Dendritic cell treated with granulocyte-macrophage colony-stimulating factor and Interleukin-4, amounts not matched to agents 40 ng/mL and 50 ng/mL, for 4 days (primary cell): ENCODE measurements around the gene HOXD3.

Source experiments
- H3K27ac Mint-ChIP-seq: one replicate; pipeline ENCODE4 v1.8.0; 2022; ENCODE audit warnings: mild to moderate bottlenecking, mixed read lengths
- H3K27me3 Mint-ChIP-seq: one replicate; pipeline ENCODE4 v1.8.0; 2022; ENCODE audit warnings: mild to moderate bottlenecking, mixed read lengths
- H3K36me3 Mint-ChIP-seq: one replicate; pipeline ENCODE4 v1.8.0; 2022; ENCODE audit warnings: low read depth, mixed read lengths
- H3K4me1 Mint-ChIP-seq: one replicate; pipeline ENCODE4 v1.8.0; 2022; ENCODE audit warnings: low read depth, mixed read lengths
- H3K4me3 Mint-ChIP-seq: one replicate; pipeline ENCODE4 v1.8.0; 2022; ENCODE audit warnings: mild to moderate bottlenecking, moderate library complexity, mixed read lengths
- H3K9me3 Mint-ChIP-seq: one replicate; pipeline ENCODE4 v1.8.0; 2022; ENCODE audit warnings: mixed read lengths
- intact Hi-C: fragments of 100-400 bp; cut with micrococcal nuclease; formaldehyde crosslinking; loops from one replicate; pipeline ENCODE4 v1.15.0; 2022

The HOXD3 gene

GRCh38 chr2:176135035-176135440 lies 22.1 kb upstream of the HOXD3 start:
- Mint-ChIP-seq H3K9me3 (no peaks in the 10 kb centered on the region), H3K36me3 (no peaks in the 10 kb centered on the region), H3K4me3 (no peak overlapping the region), H3K4me1 (peaks cover 30% of the 10 kb centered on the region), H3K27me3 (peaks cover 90% of the 10 kb centered on the region), H3K27ac (no peak overlapping the region)
- intact Hi-C loops: loop anchor here (10.0 kb wide), 1 partner anchor 680 kb away; no protein-coding TSS in a partner anchor

- Mint-ChIP-seq H3K9me3 (no peaks in the 10 kb centered on the region), H3K27me3 (peaks cover 94% of the 10 kb centered on the region), H3K36me3 (no peaks in the 10 kb centered on the region), H3K27ac (no peak overlapping the region), H3K4me1 (peaks cover 21% of the 10 kb centered on the region), H3K4me3 (peak overlapping the region; percentile 45)
- intact Hi-C loops: loop anchor here (10.0 kb wide), 1 partner anchor 678 kb away; no protein-coding TSS in a partner anchor
Measured at GRCh38 chr2:176136374-176137251, 20.5 kb upstream of the HOXD3 start.

- Mint-ChIP-seq H3K4me3 (no peak overlapping the region), H3K36me3 (no peaks in the 10 kb centered on the region), H3K27ac (no peak overlapping the region), H3K27me3 (peaks cover 97% of the 10 kb centered on the region), H3K9me3 (no peaks in the 10 kb centered on the region), H3K4me1 (peaks cover 21% of the 10 kb centered on the region)
- intact Hi-C loops: loop anchor here (10.0 kb wide), 1 partner anchor 678 kb away; no protein-coding TSS in a partner anchor
Measured at GRCh38 chr2:176137252-176137580, 19.9 kb upstream of the HOXD3 start.

GRCh38 chr2:176137906-176138305 lies 19.2 kb upstream of the HOXD3 start:
- no peak overlapping the region for H3K4me3 Mint-ChIP-seq
- no peak overlapping the region for H3K27ac Mint-ChIP-seq
- peaks cover 21% of the 10 kb centered on the region for H3K4me1 Mint-ChIP-seq
- no peaks in the 10 kb centered on the region for H3K9me3 Mint-ChIP-seq
- intact Hi-C loops: loop anchor here (10.0 kb wide), 1 partner anchor 677 kb away; no protein-coding TSS in a partner anchor
- peaks cover 97% of the 10 kb centered on the region for H3K27me3 Mint-ChIP-seq
- no peaks in the 10 kb centered on the region for H3K36me3 Mint-ChIP-seq

- H3K27me3 Mint-ChIP-seq: peaks cover 97% of the 10 kb centered on the region
- intact Hi-C loops: loop anchor here (10.0 kb wide), 1 partner anchor 676 kb away; no protein-coding TSS in a partner anchor
- H3K27ac Mint-ChIP-seq: no peak overlapping the region
- peaks cover 21% of the 10 kb centered on the region for H3K4me1 Mint-ChIP-seq
- H3K36me3 Mint-ChIP-seq: no peaks in the 10 kb centered on the region
- no peaks in the 10 kb centered on the region for H3K9me3 Mint-ChIP-seq
- H3K4me3 Mint-ChIP-seq: no peak overlapping the region
Measured at GRCh38 chr2:176138526-176138922, 18.6 kb upstream of the HOXD3 start.

- no peak overlapping the region for H3K27ac Mint-ChIP-seq
- H3K4me3 Mint-ChIP-seq: no peak overlapping the region
Measured at GRCh38 chr2:176138923-176139660, 18.0 kb upstream of the HOXD3 start.

GRCh38 chr2:176139661-176140512 lies 17.2 kb upstream of the HOXD3 start:
- intact Hi-C loops: loop anchor here (1.0 to 10.0 kb wide), 4 partner anchors 315 to 675 kb away; no protein-coding TSS in a partner anchor
- Mint-ChIP-seq H3K36me3 (no peaks in the 10 kb centered on the region), H3K27ac (no peak overlapping the region), H3K4me1 (peaks cover 21% of the 10 kb centered on the region), H3K27me3 (peaks cover 97% of the 10 kb centered on the region), H3K9me3 (no peaks in the 10 kb centered on the region), H3K4me3 (no peak overlapping the region)

More at GRCh38 chr2:176138923-176139660, 18.0 kb upstream of the HOXD3 start:
- H3K36me3 Mint-ChIP-seq: no peaks in the 10 kb centered on the region
- peaks cover 97% of the 10 kb centered on the region for H3K27me3 Mint-ChIP-seq
- no peaks in the 10 kb centered on the region for H3K9me3 Mint-ChIP-seq
- peaks cover 21% of the 10 kb centered on the region for H3K4me1 Mint-ChIP-seq
- intact Hi-C loops: loop anchor here (10.0 kb wide), 1 partner anchor 676 kb away; no protein-coding TSS in a partner anchor

- intact Hi-C loops: loop anchor here (1.0 to 5.0 kb wide), 3 partner anchors 315 to 497 kb away; no protein-coding TSS in a partner anchor
- Mint-ChIP-seq H3K4me3 (peak overlapping the region; percentile 39), H3K36me3 (no peaks in the 10 kb centered on the region), H3K9me3 (no peaks in the 10 kb centered on the region), H3K4me1 (peaks cover 17% of the 10 kb centered on the region), H3K27ac (no peak overlapping the region), H3K27me3 (peaks cover 97% of the 10 kb centered on the region)
Measured at GRCh38 chr2:176140513-176141317, 16.4 kb upstream of the HOXD3 start.

- no peak overlapping the region for H3K27ac Mint-ChIP-seq
Measured at GRCh38 chr2:176142281-176142680, 14.8 kb upstream of the HOXD3 start.

GRCh38 chr2:176145085-176145969 lies 11.8 kb upstream of the HOXD3 start:
- Mint-ChIP-seq H3K27ac (no peak overlapping the region), H3K9me3 (no peaks in the 10 kb centered on the region), H3K4me1 (no peaks in the 10 kb centered on the region), H3K4me3 (no peak overlapping the region), H3K27me3 (peaks cover 97% of the 10 kb centered on the region), H3K36me3 (no peaks in the 10 kb centered on the region)
- intact Hi-C loops: no loop called here

More at GRCh38 chr2:176142281-176142680, 14.8 kb upstream of the HOXD3 start:
- Mint-ChIP-seq H3K4me3 (no peak overlapping the region), H3K36me3 (no peaks in the 10 kb centered on the region), H3K9me3 (no peaks in the 10 kb centered on the region), H3K4me1 (peaks cover 11% of the 10 kb centered on the region), H3K27me3 (peaks cover 97% of the 10 kb centered on the region)
- intact Hi-C loops: loop anchor here (5.0 kb wide), 2 partner anchors 415 to 495 kb away; no protein-coding TSS in a partner anchor

GRCh38 chr2:176146101-176146500 lies 11.0 kb upstream of the HOXD3 start:
- H3K36me3 Mint-ChIP-seq: no peaks in the 10 kb centered on the region
- H3K4me3 Mint-ChIP-seq: no peak overlapping the region
- peaks cover 97% of the 10 kb centered on the region for H3K27me3 Mint-ChIP-seq
- no peak overlapping the region for H3K27ac Mint-ChIP-seq
- H3K4me1 Mint-ChIP-seq: no peaks in the 10 kb centered on the region
- no peaks in the 10 kb centered on the region for H3K9me3 Mint-ChIP-seq
- intact Hi-C loops: no loop called here

GRCh38 chr2:176146645-176147044 lies 10.5 kb upstream of the HOXD3 start:
- Mint-ChIP-seq H3K36me3 (no peaks in the 10 kb centered on the region), H3K27ac (no peak overlapping the region), H3K9me3 (no peaks in the 10 kb centered on the region), H3K27me3 (peaks cover 97% of the 10 kb centered on the region), H3K4me1 (no peaks in the 10 kb centered on the region), H3K4me3 (no peak overlapping the region)
- intact Hi-C loops: no loop called here
